Endothelial cell of umbilical vein (primary cell): ENCODE results near the gene JUP. TPM values are rescaled to one million over a fixed set of nuclear protein-coding genes. Genes with fewer than 3 reads are reported as not detected.

Experiments
- BruUV-seq: library from RNA; stranded (reverse); fragments of 400-500 nt; replicated peaks from 2 replicates; lab custom pipeline; 2021; lab: Mats Ljungman, UMichigan
- CTCF ChIA-PET: fragments of 300-600, 350-600 bp; sonication (Branson Sonifier 250); formaldehyde crosslinking; loops from one replicate; lab custom pipeline; 2021; ENCODE audit warnings: antibody characterized with exemption, inconsistent platforms; lab: Charles Lee
- POLR2A ChIA-PET: fragments of 300-600, 350-600 bp; sonication (Branson Sonifier 250); formaldehyde crosslinking; loops from one replicate; lab custom pipeline; 2021; ENCODE audit warnings: antibody characterized with exemption, inconsistent platforms; lab: Charles Lee
- DNase-seq: peaks from one replicate; pipeline ENCODE4 v3.0.0-alpha.2; 2011; ENCODE audit warnings: low read depth, low spot score
- FAIRE-seq: peaks from 2 replicates; lab custom pipeline; 2011; peaks lifted over from hg19 to GRCh38; lab: Jason Lieb, UNC
- H2AFZ ChIP-seq: 2 replicates; pipeline ENCODE4 v1.6.0; 2012; ENCODE audit warnings: low read depth, low read length, control low read depth, inconsistent platforms
- H3K27ac ChIP-seq: 2 replicates; pipeline ENCODE4 v1.5.1; 2011; ENCODE audit warnings: low read depth, mild to moderate bottlenecking, control low read depth, low read length, moderate library complexity; ENCODE audit not compliant: insufficient read depth
- H3K27me3 ChIP-seq, 2 experiments: 2 replicates each; pipeline versions ENCODE4 v1.6.0 to v1.6.1; 2011; ENCODE audit warnings: low read length in 2 of 2, mixed read lengths in 1 of 2; ENCODE audit not compliant: control insufficient read depth in 2 of 2, insufficient read depth in 2 of 2
- H3K36me3 ChIP-seq, 2 experiments: 2 replicates in 1 of 2; 3 replicates in 1 of 2; pipeline ENCODE4 v1.5.1; 2011; ENCODE audit warnings: low read length in 2 of 2, mild to moderate bottlenecking in 1 of 2, moderate library complexity in 1 of 2; ENCODE audit not compliant: control insufficient read depth in 2 of 2, insufficient read depth in 2 of 2; ENCODE audit errors: extremely low read depth in 1 of 2
- H3K4me1 ChIP-seq: 3 replicates; pipeline ENCODE4 v1.5.1; 2011; ENCODE audit warnings: mild to moderate bottlenecking, low read length; ENCODE audit not compliant: control insufficient read depth, insufficient read depth; ENCODE audit errors: extremely low read depth
- H3K4me2 ChIP-seq: 2 replicates; pipeline ENCODE4 v1.6.1; 2011; ENCODE audit warnings: low read length, control low read depth, mixed read lengths; ENCODE audit not compliant: insufficient read depth
- H3K4me3 ChIP-seq, 3 experiments: fragments of 200-600 bp in 1 of 3; sonication (generic), shearing (Covaris generic) in 1 of 3; replicated peaks in 1 of 3; 2 replicates each; pipeline ENCODE4 v1.5.1; 2011 to 2016; ENCODE audit warnings: control low read depth in 3 of 3, low read length in 3 of 3, mild to moderate bottlenecking in 2 of 3, inconsistent platforms in 1 of 3, low read depth in 1 of 3, moderate library complexity in 1 of 3; ENCODE audit not compliant: insufficient read depth in 1 of 3
- H3K79me2 ChIP-seq: 2 replicates; pipeline ENCODE4 v1.6.0; 2012; ENCODE audit warnings: low read length, inconsistent platforms; ENCODE audit not compliant: control insufficient read depth, insufficient read depth
- H3K9ac ChIP-seq: replicated peaks from 2 replicates; pipeline ENCODE3; 2011; ENCODE audit warnings: low read length, control low read depth; ENCODE audit not compliant: insufficient read depth; ENCODE audit errors: extremely low read depth
- H3K9me1 ChIP-seq: replicated peaks from 3 replicates; pipeline ENCODE4 v1.6.0; 2011; ENCODE audit warnings: mild to moderate bottlenecking, low read length; ENCODE audit not compliant: control insufficient read depth, insufficient read depth; ENCODE audit errors: extremely low read depth
- H3K9me3 ChIP-seq: replicated peaks from 2 replicates; pipeline ENCODE4 v1.5.1; 2012; ENCODE audit warnings: low read length, inconsistent platforms; ENCODE audit not compliant: control insufficient read depth, insufficient read depth
- H4K20me1 ChIP-seq: replicated peaks from 2 replicates; pipeline ENCODE3; 2011; ENCODE audit warnings: mild to moderate bottlenecking, low read length; ENCODE audit not compliant: control insufficient read depth, insufficient read depth; ENCODE audit errors: extremely low read depth
- CTCF ChIP-seq, 2 donors: IDR thresholded peaks; 1 replicate in 1 of 2; 2 replicates in 1 of 2; pipeline ENCODE4 v1.5.1; 2011; ENCODE audit warnings: low read length in 2 of 2, mild to moderate bottlenecking in 2 of 2, moderate library complexity in 2 of 2, control low read depth in 1 of 2, inconsistent platforms in 1 of 2, low read depth in 1 of 2; ENCODE audit not compliant: insufficient read depth in 1 of 2; ENCODE audit errors: extremely low read depth in 1 of 2
- EZH2 ChIP-seq: IDR thresholded peaks from 2 replicates; pipeline ENCODE4 v1.6.1; 2012; ENCODE audit warnings: borderline replicate concordance, low read depth, mild to moderate bottlenecking, moderate library complexity, low read length, inconsistent platforms; ENCODE audit not compliant: severe bottlenecking
- FOS ChIP-seq: IDR thresholded peaks from 2 replicates; pipeline ENCODE4 v1.6.1; 2011; ENCODE audit warnings: mild to moderate bottlenecking, low read length, moderate library complexity, borderline replicate concordance; ENCODE audit not compliant: insufficient read depth
- GATA2 ChIP-seq: IDR thresholded peaks from 2 replicates; pipeline ENCODE4 v1.7.0; 2011; ENCODE audit warnings: low read depth, mild to moderate bottlenecking, moderate library complexity, mixed read lengths, low read length; ENCODE audit not compliant: insufficient read length, insufficient read depth
- JUN ChIP-seq: IDR thresholded peaks from 2 replicates; pipeline ENCODE4 v1.6.1; 2011; ENCODE audit warnings: borderline replicate concordance, low read depth; ENCODE audit not compliant: insufficient read length, insufficient read depth
- MAX ChIP-seq: IDR thresholded peaks from 2 replicates; pipeline ENCODE4 v1.6.1; 2011; ENCODE audit not compliant: insufficient read depth, insufficient read length
- MYC ChIP-seq: IDR thresholded peaks from one replicate; pipeline ENCODE4 v1.6.1; 2011; ENCODE audit warnings: mild to moderate bottlenecking, low read depth, low read length
- POLR2A ChIP-seq: IDR thresholded peaks from 2 replicates; pipeline ENCODE4 v1.6.1; 2012; ENCODE audit warnings: low read depth, mild to moderate bottlenecking, control low read depth, low read length
- POLR2AphosphoS5 ChIP-seq: IDR thresholded peaks from 2 replicates; pipeline ENCODE4 v1.6.1; 2012; ENCODE audit warnings: low read depth, mild to moderate bottlenecking, control low read depth, low read length, moderate library complexity; ENCODE audit not compliant: insufficient read depth
- dilution Hi-C: fragments of 300-500 bp; cut with MboI; formaldehyde crosslinking; loops from one replicate; pipeline ENCODE4 v1.15.0; 2019; ENCODE audit warnings: low sequenced_read_pairs; ENCODE audit not compliant: extremely low pct_ligation_motif_present
- intact Hi-C: fragments of 100-400 bp; cut with micrococcal nuclease; formaldehyde crosslinking; loops from one replicate; pipeline ENCODE4 v1.10.0; 2022
- polyA plus RNA-seq, 4 experiments: library from polyadenylated mRNA; depleted of rRNA in 3 of 4; stranded (reverse) in 3 of 4; unstranded in 1 of 4; fragments of >200 nt; gene quantifications; 2 replicates each; pipeline versions ENCODE4 v1.2.1 to v1.2.3, GENCODE V29; 2011 to 2012; ENCODE audit warnings: missing spikeins in 1 of 4
- total RNA-seq: library from RNA; stranded (reverse); gene quantifications from 2 replicates; pipeline ENCODE4 v1.2.3, GENCODE V29; 2021

Gene JUP
- total and polyA plus RNA-seq, 2 donors (not counting 3 experiments of a cell fraction or from before 2014, with no cell fraction given) = 98.0 to 171 TPM

GRCh38 chr17:41735744-41736143 is 50.8 kb downstream of the JUP start:
- FAIRE-seq = no peak
- CTCF ChIA-PET = interaction anchor here (4.6 kb wide), 1 partner anchor 65 kb away, joined by 50 read pairs; no protein-coding TSS in a partner anchor

More at GRCh38 chr17:41735744-41736143, 50.8 kb downstream of the JUP start:
- Histone ChIP-seq H3K27me3 (peaks cover 41 to 44% of the 10 kb centered on the region in 2 experiments), H2AFZ (no peak overlapping the region), H3K4me3 (no peak overlapping the region), H3K27ac (no peak overlapping the region), H3K4me1 (peaks cover 2% of the 10 kb centered on the region), H3K9ac (no peak overlapping the region), H3K9me3 (no peaks in the 10 kb centered on the region), H3K36me3 (no peaks in the 10 kb centered on the region), H3K79me2 (no peaks in the 10 kb centered on the region), H3K9me1 (no peaks in the 10 kb centered on the region), H3K4me2 (no peak overlapping the region), H4K20me1 (no peaks in the 10 kb centered on the region)
- TF ChIP-seq MYC (no peak), JUN (no peak), FOS (no peak), EZH2 (no peak), MAX (no peak), POLR2AphosphoS5 (no peak), GATA2 (no peak), POLR2A (no peak), CTCF (IDR thresholded peaks at IDR 0.05; ENCODE audit: extremely low read depth in 1 of 2, insufficient read depth in 1 of 2, low read depth in 1 of 2, low read length in 2 of 2) (no peak)
- no TSS peak for BruUV-seq
- DNase-seq = no peak
- dilution Hi-C loops (no loop called here), intact Hi-C loops (loop anchor here (5.0 kb wide), 1 partner anchor 152 kb away; no protein-coding TSS in a partner anchor)
- POLR2A ChIA-PET = no interaction called here
